ENCODE data around the gene ELAVL1.
A peak's percentile ranks its signal among the peaks of the same experiment; 100 is the strongest.
"Not testable (repeated sequence)": the region's sequence is repeated elsewhere in the genome, so short reads cannot be mapped to it uniquely, and the experiment has no call there.

ELAVL1 gene

DNA sequence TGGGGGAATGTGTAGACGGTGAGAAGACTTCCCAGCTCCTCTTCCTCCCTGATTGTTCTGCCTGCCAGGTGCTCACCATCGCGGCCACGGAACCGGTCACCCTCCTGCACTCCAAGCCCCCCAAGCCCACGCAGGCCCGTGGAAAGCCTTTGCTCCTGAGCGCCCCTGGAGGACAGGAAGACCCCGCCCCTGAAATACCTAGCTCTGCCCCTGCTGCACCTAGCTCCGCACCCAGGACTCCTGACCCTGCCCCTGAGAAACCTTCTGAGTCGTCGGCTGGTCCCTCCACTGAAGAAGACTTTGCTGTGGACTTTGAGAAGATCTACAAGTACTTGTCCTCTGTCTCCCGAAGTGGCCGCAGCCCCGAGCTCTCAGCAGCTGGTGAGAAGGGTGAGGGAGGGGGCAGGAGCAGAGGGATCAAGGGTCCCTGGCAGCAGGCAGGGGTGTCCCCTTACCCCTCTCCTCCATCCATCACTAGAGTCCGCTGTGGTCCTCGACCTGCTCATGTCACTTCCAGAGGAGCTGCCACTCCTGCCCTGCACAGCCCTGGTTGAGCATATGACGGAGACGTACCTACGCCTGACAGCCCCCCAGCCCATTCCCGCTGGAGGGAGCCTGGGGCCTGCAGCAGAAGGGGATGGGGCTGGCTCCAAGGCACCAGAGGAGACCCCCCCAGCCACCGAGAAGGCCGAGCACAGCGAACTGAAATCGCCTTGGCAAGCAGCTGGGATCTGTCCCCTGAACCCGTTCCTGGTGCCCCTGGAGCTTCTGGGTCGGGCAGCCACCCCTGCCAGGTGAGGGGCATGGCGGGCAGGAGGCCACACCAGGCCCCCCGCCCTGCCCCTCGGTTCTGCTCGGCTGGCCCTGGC, 83.2 kb downstream of the ELAVL1 start:
- no peak for DNase-seq (ENCODE audit: low read depth)

- DNase-seq (ENCODE audit: low read depth) = no peak
Measured at GRCh38 chr19:7921302-7921966, 84.0 kb downstream of the ELAVL1 start.

DNA sequence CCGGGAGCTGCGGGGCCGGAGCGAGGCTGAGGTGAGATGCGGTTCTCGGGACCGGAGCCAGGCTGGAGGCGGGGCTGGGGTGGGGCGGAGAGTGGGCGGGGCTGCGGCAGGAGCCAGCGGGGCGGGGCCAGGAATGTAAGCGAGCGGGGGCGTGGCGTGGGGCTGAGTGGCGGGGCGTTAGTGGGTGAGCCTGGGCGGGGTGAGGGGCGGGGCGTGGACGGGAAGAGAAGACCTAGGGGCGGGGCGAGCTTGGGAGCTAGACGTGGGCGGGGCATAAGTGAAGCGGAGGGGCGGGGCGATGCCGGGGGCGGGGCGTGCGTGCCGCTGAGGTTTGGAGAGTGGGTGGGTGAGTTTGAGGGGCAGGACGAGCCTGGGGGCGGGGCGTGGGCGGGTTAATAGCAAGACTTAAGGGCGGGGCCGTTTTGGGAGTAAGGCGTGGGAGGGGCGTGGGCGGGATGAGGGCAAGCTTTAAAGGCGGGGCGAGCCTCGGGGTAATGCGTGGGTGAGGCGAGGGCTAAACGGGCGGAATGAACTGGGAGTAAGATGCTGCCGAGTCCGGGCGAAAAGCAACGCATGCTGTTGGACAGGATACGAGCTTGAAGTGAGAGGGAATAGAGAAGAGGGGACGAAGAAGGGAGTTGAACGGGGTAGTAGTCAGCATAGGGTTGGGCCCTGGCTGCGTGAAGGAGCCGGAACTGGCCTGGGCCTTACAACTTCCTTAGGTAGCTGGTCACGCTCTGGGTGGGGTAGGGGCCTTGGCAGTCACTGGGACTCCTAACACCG, 84.7 kb downstream of the ELAVL1 start:
- peak; percentile 100 for DNase-seq (ENCODE audit: low read depth)

DNA sequence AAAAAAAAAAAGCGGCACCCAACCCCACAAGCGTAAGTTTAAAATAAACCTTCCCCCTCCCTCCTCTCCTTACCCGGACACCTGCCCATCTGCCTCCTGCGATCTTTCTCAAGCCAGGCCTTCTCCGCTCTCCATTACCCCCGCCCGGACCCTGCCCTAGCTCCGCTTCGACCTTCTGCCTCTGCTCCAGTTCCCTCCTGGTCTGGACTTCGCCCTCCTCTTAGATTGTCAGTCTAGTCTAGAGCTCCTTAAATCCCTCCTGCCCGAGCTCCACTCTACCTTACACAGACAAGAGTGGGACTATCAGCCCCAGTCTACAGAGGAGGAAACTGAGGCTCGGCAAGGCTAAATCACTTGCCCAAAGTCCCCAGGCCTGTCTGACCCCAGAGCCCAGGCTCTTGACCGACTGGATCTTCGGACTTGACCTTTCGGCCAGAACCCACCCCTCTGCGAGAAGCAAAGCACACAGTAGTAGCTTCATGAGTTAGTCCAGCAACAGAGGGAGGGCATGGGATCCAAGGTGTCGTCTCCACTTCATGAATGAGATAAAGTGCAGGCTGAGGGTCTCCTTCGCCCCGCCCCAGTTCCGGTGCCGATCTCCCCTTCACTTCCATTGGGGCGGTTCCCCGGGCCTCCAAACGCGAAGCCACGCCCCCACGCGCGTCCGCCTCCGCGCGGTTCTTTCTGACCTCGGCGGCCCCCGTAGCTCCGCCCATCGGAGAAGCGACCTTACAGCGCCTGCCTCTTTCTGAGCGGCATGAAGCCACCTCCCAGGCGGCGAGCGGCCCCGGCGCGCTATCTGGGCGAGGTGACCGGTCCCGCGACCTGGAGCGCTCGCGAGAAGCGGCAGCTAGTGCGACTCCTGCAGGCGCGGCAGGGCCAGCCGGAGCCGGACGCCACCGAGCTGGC, 85.6 kb downstream of the ELAVL1 start, which contains the start of gene SNAPC2:
TSS of gene SNAPC2 (plus strand) at position 729 of the 909 bp plus-strand sequence. CDS start at position 758, 29 bp downstream.
- peak; percentile 93 for DNase-seq (ENCODE audit: low read depth)

- DNase-seq (ENCODE audit: low read depth) = no peak
Measured at GRCh38 chr19:7918615-7919421, 86.6 kb downstream of the ELAVL1 start.

- DNase-seq (ENCODE audit: low read depth) = not testable (repeated sequence)
Measured at GRCh38 chr19:7918062-7918614, 87.3 kb downstream of the ELAVL1 start.

DNA sequence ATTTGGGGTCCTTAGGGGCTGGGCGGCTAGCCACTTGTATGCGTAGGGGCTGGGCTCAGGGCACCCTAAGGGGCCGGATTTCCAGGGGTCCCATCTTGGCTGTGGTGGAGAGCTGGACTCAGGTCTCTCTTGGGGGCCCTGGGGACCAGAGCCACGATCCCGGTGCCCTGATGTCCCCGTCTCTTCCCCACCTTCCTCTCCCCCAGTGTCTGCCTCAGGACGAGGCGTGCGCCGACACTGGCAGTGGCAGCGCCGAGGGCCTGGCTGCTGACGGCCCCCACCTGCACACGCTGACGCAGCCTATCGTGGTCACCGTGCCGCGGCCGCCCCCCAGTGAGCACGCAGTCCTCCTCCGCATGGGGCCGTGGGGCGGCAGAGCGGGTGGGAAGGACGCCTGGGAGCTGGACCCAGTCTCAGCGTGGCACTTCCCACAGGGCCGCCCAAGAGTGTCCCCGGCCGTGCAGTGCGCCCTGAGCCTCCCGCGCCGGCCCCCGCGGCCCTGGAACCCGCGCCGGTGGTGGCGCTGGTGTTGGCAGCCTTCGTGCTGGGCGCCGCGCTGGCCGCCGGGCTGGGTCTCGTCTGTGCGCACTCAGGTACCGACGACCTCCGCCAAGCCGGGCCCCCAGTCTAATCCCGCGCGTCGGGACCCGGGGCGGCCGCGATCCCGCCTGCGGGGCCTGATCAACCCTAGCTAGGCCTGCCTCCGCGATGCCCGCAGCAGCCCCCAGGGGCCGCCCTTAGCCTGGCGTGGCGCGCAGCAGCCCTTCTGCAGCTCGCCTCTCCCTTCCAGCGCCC, 88.0 kb downstream of the ELAVL1 start:
- DNase-seq (ENCODE audit: low read depth) = peak; percentile 40

DNA sequence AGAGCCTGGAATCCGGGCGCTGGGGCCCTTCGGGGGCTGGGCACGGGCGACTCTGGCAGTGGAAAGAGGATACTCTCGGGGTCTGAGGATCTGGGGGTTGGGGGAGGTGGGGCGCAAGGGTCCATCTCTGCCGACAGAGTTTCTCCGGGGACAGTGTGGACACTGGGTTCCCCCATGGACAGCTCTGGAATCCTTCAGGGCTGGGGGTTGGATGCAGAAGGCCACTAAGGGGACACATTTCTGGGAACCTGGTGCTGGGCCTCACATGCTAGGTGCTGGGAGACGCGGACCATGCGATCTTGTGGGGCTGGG, 88.5 kb downstream of the ELAVL1 start:
- no peak for DNase-seq (ENCODE audit: low read depth)

DNA sequence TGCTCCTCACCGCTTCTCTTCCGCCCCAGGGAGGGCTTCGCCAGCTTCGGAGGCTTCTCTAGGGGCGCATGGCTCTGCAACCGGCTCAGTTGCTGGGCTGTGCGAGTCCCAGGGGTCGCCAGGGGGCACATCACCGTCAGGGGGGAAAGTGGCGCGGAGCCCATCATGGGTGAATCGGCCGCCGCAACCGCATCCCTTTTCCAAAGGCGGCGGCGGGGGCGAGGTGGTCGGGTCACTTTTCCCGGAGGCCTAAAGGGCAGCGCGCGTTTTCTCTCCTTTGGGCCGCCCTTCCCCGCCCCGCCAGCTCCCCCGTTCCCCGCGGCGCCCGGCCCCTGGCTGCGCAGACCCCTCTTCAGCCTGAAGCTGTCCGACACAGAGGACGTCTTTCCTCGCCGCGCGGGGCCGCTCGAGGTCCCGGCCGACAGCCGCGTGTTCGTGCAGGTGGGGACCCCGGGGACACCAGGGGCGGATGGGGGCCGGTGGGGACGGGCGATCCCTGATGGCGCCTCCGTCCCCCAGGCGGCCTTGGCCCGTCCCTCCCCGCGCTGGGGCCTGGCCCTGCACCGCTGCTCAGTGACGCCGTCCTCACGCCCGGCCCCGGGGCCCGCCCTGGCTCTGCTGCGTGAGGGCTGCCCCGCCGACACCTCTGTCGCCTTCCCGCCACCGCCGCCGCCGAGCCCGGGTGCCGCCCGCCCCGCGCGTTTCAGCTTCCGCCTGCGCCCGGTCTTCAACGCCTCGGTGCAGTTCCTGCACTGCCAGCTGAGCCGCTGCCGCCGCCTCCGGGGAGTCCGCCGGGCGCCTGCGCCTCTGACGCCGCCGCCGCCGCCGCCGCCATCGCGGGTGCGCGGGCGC, 89.1 kb downstream of the ELAVL1 start:
- DNase-seq (ENCODE audit: low read depth) = peak; percentile 39

GRCh38 chr19:7915250-7916102, 90.0 kb downstream of the ELAVL1 start:
- DNase-seq (ENCODE audit: low read depth) = no peak

- DNase-seq (ENCODE audit: low read depth) = no peak
Measured at GRCh38 chr19:7914598-7915045, 90.8 kb downstream of the ELAVL1 start, which contains the start of gene TGFBR3L. TSS of gene TGFBR3L (plus strand) at chr19:7914830.

- DNase-seq (ENCODE audit: low read depth) = no peak
Measured at GRCh38 chr19:7914099-7914498, 91.3 kb downstream of the ELAVL1 start.

DNA sequence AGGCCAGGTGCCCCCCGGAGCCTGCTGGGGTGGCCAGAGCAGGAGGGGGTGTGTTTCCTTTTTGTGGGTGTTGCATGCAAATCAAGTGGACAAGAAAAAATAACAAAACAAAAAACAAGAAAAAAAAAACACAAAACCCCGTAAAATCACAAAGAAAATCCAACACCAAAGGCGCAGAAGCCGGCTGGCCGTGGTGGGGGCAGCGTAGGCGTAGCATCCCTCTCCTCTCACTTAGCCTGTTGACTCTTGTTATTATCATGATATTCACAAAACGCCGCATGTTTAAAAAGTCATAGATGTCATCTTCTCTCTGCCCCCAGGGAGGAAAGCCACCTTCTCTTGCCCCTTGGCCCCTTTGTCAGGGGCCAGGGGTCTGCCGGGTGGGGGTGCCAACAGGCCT, 91.8 kb downstream of the ELAVL1 start:
- DNase-seq (ENCODE audit: low read depth) = no peak

GRCh38 chr19:7912697-7913564, 92.5 kb downstream of the ELAVL1 start:
- DNase-seq (ENCODE audit: low read depth) = no peak

GRCh38 chr19:7912144-7912696, 93.2 kb downstream of the ELAVL1 start:
- DNase-seq (ENCODE audit: low read depth) = no peak

GRCh38 chr19:7911508-7912143, 93.8 kb downstream of the ELAVL1 start:
- no peak for DNase-seq (ENCODE audit: low read depth)
